Esophagus mucosa (tissue), 1 donor: ENCODE results near the gene VDAC1. TPM values are rescaled to one million over a fixed set of nuclear protein-coding genes. Genes with fewer than 3 reads are reported as not detected.
A peak's percentile ranks its signal among the peaks of the same experiment; 100 is the strongest.
"Not testable (repeated sequence)": the region's sequence is repeated elsewhere in the genome, so short reads cannot be mapped to it uniquely, and the experiment has no call there.

Experiments
- ATAC-seq: fragments of 200-7000 bp; cut with Tn5 transposase; one replicate; pipeline ENCODE4 v1.9.1; 2020
- total RNA-seq: library from RNA; stranded (reverse); gene quantifications from one replicate; pipeline ENCODE4 v1.2.4, GENCODE V29; 2023
- donor health status: DM: yes; HTN: yes; CAD: no.

Gene VDAC1
- total RNA-seq, 1 donor from 2014 or later: 154 TPM

DNA sequence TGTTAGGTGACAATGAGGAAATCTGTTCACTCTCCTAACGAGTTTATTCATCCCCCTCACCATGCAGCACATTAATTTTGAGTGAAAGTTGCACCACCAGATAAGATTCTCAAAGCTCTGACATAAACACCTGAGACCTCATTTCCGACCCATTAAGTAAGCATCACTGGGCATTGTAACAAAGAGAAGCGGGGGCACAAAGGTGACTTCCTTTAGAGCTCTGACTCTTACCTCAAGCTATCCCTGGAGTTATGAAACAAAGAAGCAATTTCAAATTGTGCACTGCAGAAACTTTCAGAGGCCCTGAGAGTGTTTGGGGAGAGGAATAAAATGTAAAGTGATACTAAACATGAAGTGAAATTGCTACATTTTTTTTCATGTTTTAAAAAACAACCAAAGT is 65.8 kb downstream of the VDAC1 start:
- no peak for ATAC-seq

DNA sequence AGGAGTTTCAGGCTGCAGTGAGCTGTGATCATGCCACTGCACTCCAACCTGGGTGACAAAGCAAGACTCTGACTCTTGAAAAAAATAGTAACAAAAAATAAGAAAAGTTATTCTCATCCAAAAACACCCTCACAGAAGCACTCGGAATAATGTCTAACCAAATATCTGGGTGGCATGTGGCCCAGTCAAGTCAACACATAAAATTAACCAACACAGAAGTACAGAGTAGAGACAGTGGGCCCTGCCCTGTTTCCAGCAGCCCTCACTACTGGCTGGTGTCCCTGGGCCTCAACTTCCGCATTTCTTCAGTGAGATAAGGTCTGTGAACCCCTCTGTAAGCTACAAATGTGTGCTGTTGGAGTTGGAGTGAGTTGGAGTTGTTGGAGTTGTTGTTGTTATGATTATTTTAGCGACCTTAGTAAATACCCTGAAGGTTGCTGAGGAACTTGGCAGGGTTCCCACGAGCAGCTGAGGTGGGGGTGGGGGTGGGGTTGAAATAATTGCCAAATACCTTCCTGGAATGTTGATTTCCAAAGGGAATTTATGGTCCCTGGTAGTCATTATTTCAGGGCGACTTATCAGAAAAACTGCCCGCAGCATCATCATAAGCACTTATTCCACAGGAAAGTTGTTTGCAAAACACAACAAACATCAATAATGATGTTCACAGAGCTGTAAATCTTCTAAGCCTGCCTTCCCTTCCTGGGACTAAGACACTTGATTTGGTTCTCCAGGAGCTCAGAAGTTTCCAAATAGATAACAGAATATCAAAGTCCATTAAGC is 66.5 kb downstream of the VDAC1 start:
- no peak for ATAC-seq

DNA sequence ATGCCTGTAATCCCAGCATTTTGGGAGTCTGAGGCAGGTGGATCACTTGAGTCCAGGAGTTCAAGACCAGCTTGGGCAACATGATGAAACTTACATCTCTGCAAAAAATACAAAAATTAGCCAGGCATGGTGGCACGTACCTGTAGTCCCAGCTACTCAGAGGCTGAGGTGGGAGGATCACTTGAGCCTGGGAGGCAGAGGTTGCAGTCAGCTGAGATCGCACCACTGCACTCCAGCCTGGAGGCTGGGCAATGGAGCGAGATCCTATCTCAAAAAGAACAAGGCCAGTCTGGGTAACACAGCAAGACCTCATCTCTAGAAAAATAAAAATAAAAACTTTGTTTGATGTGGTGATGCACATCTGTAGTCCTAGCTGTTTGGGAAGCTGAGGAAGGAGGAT is 67.1 kb downstream of the VDAC1 start:
- not testable (repeated sequence) for ATAC-seq

DNA sequence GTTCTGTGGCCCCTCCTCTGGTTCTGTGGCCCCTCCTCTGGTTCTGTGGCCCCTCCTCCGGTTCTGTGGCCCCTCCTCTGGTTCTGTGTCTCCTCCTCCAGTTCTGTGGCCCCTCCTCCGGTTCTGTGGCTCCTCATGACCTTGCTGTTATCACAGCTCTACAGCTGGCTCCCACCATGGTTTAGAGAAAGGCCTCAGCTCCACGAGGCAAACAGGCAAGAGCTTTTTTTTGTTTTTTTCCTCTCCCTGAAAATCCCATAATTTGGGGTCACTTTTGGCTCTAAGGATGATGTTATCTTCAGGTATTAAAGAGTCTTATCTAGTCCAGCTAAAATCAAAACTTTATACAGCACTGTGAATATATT is 68.1 kb downstream of the VDAC1 start:
- no peak for ATAC-seq

DNA sequence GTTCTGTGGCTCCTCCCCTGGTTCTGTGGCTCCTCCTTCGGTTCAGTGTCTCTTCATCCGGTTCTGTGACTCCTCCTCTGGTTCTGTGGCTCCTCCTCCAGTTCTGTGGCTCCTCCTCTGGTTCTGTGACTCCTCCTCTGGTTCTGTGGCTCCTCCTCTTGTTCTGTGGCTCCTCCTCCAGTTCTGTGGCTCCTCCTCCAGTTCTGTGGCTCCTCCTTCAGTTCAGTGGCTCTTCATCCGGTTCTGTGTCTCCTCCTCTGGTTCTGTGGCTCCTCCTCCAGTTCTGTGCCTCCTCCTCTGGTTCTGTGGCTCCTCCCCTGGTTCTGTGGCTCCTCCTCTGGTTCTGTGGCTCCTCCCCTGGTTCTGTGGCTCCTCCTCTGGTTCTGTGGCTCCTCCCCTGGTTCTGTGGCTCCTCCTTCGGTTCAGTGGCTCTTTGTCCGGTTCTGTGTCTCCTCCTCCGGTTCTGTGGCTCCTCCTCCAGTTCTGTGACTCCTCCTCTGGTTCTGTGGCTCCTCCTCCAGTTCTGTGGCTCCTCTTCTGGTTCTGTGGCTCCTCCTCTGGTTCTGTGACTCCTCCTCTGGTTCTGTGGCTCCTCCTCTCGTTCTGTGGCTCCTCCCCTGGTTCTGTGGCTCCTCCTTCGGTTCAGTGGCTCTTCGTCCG is 68.7 kb downstream of the VDAC1 start:
- not testable (repeated sequence) for ATAC-seq

DNA sequence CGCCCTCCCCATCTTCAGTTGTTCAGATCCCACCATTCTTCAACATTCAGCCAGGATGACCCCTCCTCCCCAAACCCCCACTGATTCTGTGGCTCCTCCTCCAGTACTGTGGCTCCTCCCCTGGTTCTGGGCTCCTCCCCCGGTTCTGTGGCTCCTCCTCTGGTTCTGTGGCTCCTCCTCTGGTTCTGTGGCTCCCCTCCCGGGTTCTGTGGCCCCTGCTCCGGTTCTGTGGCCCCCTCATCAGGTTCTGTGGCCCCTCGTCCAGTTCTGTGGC is 69.2 kb downstream of the VDAC1 start:
- no peak for ATAC-seq

DNA sequence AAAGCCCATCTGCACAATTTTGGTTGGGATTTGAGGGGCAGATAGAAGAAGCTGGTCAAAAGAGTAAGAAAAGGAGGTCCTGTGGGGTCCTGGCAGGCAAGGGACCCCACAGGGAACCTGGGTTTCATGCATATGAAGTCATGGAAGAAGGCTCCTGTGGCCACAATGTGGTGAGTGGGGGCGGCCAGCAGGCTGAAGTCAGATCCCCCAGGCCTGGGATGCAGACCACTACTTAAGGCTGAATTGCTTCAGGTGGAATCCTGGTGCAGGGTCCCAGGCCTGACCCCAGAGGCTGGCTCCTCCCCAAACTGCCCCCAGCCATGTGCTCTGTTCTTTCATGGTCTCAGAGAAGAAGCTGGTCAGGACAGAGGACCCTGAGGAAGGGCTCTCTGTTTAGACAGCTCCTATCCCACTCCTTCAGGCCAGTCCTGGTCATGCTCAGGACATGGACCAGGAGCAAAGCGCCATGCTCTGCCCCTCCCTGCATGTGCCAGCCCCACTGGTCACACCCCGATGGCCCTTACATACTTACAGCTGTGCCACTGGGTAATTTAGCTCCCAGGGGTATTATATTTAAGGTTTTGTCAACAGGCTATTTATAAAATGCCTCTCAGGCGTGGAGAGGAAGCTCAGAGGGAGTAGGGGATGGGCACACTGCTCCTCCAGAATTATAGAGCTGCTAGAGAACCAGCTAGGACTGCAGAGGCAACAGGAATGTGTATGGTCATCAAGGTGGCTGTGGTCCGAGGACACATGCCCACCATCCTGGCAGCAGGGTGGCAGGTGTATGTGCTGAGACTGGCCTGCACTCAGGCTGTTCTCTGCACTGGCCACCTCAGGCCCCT is 69.7 kb downstream of the VDAC1 start:
- peak; percentile 56 for ATAC-seq

DNA sequence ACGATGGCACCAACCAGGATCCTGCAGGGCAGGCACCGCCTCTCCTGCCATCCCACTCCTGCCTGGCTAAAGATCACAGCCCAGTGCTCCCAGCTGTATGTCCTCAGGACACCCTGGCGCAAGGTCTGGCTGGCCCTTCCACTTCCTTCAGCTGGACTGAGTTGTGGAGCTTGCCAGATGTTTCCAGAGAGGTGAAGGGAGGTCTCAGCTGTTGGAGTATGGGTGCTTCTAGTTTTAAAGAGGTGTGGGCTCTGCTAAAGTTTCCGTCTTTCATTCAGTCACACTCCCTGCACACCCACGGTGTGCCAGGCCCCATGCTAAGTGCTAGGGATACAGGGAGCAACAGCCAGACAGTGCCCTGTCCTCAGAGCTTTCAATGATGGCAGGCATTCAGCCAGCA is 70.5 kb downstream of the VDAC1 start:
- no peak for ATAC-seq

DNA sequence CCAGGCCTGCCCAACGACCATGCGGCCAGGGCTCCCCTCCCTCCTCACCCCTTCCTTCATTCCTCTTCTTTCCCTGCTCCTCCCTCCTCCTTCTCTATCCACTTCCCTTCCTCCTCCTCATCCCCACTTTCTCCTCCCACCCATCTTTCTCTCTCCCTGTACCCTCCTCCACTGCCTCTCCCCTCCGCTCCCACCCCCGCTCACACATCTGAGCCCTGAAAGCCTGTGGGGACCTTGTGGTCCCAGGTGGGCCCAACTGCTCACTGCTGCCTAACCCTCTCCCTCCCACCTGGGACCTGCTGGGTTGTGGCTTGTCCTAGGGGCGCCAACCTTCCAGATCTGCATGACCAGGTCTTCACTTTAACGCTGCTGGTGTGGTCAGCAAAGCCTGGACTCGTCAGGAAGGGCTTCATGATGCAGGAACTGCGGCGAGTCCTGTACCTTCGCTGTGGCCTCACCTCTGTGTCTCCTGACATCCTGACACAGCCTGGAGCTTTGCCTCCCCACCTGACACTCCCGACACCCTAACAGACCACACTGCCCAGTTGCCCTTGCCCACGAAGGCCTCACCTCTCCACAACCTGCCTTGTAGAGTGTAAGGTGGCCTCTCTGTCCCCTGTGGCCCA is 71.0 kb downstream of the VDAC1 start:
- no peak for ATAC-seq

DNA sequence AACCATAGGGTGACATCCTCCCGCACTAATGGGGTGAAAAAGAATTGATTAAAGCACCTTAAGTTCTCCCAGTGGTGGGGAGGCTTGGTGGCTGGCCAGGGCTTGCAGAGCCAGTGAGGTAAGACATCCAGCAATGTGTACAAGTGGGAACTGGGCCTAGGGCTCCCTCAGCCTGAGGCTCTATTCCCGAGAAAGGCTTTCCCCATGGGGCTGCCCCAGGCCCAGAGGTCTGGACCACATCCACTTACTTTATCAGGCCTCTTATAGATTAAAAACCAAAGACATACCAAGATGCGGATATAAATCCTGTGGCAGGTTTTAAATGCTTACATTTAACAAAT is 71.6 kb downstream of the VDAC1 start:
- ATAC-seq: peak; percentile 5

DNA sequence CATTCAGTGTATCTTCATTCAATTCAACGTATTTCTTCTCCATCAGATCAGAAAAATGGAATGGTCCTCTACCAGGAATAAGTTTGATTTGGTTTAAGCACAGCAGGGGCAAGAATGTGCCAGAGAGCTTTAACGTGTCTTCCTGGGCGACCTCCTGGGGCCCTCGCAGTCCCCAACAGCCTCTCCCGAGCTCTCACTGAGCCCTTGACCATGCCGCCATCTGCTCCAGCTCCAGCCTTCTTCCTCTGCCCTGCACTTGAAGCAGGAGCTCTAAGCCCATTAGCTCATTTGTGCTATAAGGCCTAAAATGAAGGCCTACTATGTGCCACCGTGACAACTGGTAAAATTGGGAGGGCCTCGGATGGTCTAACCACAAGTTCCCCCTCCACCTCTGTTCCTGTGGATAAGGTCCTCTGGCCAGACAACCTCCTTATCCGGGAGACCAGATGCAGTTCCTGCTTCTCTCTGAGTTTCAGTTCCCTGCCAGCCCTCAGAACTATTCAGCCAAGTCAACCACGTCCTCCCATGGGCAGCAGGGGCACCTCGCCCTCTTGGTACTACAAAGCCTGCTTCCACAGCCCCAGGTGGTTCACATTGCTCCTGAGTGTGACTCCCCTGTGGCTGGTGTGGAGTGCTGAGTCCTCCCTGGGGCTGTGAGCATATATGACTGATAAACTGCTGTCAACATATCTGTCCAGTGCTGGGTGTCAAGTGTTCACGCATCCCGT is 72.2 kb downstream of the VDAC1 start:
- ATAC-seq: peak; percentile 40

DNA sequence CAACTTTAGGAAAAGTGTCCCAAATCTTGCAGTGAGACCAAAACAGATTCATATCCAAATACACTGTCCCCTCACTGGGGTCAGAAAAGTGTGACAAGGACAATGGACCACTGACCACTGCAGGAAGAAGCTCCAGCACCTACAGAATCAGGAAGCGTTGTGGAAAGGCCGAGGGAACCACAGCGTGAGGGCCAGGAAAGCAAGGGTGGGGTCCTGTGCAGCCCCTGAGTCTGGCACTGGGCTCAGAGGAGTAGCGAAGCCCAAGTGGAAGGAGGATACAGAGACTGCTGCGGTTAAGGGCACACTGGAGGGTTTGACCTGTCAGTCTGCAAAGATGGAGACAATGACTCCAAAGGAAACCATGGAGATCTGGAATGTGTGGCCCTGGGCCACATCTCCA is 73.2 kb downstream of the VDAC1 start:
- no peak for ATAC-seq

DNA sequence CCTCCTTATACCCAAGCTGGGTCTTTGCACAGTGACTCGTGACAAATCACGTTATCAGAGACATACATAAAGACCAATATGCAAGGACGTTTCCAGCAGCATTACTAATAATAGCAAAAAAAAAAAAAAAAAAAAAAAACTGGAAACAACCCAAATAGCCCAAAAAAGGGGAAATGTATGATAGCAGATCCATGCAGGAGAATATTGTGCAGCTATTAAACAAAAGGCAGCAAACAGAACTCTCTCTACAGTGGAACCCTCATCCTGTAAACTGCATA is 74.0 kb downstream of the VDAC1 start:
- ATAC-seq: no peak

DNA sequence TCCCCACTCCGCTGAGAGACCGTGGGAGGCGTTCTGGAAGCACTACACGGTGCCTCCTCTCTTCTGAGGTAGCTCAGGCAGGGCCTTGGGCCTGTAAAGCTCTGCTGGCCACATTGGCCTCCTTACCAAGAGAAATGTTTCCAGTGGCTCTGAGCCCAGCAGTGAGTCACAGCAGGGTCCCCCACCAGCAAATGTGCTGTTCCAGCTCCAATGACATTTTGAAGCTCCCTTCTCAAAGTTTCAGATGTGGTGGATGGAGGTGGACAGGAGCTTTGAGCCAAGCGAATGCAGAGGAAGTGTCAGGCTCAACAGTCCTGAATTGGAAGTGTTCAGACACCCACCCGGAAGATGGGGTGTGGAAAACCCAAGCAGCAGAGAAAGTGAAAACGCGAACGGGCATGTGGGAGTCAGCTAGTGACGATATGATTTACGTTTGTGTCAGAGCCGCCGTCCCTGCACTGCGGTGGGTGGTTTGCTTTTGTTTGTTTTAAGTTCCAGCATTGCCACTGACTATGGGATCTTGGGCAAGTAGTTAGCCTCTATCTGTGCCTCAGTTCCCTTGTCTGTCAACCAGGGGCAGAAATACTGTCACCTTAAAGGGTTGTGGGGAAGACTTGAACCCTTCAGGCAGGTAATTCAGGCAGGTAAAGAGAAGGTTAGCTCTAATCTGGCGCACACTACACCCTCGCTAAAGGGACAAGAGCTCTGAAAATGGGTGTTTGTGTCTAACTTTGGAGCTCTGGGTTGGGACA is 74.5 kb downstream of the VDAC1 start:
- ATAC-seq: no peak

DNA sequence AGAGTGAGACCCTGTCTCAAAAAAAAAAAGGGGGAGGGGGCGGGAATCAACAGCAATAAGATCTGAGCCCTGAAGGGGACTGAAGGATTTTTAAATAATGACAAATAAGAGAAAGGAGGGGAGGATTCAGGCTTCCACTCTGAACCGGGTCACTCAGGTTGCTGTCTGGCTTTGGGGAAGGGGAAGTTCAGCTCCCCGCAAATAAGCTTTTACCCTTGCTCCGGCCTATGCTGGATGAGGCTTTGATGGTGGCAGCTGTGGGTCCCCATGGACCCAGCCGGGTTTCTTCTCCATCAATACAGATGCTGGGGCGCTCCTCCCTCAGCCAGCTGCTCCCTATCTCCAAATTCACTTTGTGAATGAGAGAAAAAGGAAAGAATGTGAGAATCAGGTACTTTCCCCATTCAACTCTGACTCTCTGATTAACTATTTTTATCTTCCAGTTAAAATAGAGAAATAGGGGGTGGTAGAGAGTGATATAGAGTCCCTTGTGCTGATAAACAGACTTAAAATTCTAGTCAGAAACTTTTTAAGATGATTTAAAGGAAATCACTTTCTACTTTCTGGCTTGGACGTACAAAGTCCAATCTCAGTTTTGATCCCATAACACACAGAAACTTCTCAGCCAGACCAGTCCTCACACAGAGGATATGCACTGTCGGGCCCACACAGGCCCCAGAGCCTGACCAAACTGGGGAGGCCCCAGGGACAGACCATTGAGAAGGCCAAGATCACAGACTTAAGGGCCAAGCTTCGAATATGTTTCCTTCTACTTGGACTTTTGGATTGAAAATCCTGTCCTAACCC is 76.0 kb downstream of the VDAC1 start:
- no peak for ATAC-seq

DNA sequence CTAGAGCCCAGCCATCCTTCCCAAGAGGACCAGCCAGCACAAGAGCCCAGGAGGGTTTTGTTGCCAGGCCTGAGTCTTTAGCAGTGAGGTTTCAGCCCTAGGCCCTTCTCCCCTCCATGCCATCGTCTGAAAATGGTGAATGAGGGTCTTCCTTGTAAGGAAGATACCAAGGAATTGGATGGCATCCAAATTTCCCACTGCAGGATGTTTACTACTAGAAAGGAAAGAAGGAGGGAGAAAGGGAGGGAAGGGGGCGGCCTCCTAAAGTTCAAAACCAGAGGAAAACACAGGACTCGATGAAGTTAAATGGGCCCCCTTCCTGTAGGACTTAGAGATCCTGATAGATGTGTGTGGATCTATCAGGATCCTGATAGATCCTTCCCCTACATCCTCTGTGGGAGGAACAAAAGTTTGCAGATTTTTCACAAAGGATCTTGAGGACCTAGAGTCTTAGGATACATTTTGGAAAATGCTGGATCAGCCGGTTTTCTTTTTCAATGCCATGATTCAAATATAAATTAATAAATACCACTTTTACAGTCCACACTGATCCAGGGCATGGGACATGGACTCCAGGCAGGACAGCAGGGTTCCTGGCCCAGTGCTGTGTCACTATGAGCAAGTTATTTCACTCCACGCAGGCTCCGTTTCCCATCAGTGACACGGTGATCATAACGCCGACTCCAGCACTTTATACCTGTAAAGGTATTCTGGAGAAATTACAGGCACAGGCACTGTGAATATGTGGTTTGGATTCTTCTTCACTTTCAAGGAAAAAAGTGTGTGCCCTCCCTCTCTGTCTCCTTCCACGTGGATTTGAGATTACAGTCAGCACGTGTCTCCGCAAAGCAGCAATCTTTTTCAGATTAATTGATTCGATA is 77.2 kb downstream of the VDAC1 start:
- no peak for ATAC-seq

DNA sequence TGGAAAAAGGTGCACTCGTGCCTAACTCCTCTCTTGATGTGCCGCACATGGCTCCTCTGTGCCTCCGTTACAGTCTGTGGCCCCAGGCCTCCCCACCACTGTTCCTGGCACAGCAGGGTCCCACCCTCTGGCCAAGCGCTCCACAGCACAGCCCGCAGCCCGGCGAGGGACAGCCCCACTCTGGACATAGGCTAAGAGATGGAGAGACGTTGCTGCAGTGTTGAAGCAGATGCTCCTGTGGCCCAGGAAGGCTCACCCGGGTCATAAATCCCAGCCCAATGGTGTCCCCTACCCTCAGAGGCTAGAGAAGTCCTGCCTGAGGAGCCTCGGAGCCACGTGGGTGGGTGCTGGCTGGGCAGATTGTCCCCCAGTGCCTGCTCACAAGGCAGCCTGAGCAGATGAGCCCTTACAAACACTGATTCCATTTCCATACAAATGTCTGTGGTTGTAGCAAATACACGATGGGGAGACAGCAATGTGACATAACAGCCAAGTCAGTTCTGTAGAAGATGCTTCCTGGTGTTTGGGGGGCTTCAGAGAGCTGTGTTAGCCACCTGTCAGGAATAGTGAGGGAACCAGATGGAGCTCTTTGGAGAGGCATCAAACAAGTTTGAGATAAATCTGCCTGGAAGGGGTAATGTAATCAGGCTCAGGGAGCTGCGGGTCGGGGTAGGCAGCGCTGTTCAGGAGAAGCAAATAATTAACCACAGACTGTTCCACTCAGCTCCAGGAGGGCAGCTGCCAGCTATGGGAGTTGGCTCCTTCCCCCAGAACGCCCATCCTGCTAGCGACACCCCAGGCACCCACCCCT is 78.1 kb downstream of the VDAC1 start:
- ATAC-seq: no peak

DNA sequence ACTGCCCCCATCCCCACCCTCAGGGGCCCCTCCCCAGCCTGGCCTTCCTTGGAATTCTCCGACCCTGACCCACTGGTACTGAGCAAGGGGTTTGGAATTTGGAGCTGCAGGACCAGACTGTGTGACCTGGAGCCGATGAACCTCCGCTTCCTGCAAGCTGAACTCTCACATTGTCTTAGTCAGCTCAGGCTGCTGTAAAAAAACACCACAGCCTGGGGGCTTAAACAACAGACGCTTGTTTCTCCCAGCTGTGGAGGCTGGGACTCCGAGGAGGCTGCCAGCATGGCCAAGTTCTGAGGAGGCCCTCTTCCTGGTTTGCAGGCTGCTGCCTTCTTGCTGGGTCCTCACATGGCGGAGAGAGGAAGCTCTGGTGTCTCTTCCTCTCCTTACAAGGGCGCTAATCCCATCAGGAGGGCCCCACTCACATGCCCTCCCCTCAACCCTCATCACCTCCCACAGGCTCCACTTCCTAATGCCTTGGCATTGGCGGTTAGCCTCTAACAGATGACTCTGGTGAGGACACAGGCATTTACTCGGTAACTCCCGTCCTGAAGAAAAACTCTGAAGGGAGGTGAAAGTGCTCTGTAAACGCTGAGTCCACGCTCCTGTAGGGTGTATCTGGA is 78.8 kb downstream of the VDAC1 start:
- ATAC-seq: no peak

DNA sequence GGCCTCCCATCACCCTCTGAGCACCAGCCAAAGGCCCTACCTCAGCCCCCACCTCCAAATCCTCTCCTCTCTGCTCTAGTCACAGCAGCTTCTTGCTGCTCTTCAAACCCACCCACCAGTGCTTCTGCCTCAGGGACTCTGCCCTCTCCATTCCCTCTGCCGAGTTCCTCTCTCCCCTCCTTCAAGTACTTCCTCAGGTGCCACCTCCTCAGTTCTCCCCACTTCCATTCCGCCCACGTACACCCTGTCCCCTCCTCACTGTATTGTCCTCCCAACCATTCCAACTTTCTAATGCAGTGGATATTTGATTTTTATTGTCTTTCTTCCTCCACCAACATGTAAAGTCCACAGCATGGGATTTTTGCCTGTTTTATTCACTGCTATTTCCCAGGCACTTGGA is 79.5 kb downstream of the VDAC1 start:
- ATAC-seq: no peak
